HG03097 (cell line): ENCODE results near the gene SIX5.

Experiments used
- ATAC-seq: cut with Tn5 transposase; IDR thresholded peaks from one replicate; pipeline ENCODE4 v1.9.1; 2021; ENCODE audit not compliant: unreplicated experiment, low FRiP score

SIX5 gene

GRCh38 chr19:45716359-45717130 lies 52.5 kb downstream of the SIX5 start:
- no peak for ATAC-seq

- ATAC-seq = no peak
These were observed 53.9 kb downstream of the SIX5 start for GRCh38 chr19:45715139-45715538.
